Panc1 (cell line): Measurements from ENCODE around the gene DUSP1.

Source experiments
- CTCF ChIP-seq: fragments of 450-650 bp; IDR thresholded peaks from 2 replicates; pipeline ENCODE4 v1.5.1; 2017; ENCODE audit warnings: mild to moderate bottlenecking
- POLR2AphosphoS5 ChIP-seq: IDR thresholded peaks from 2 replicates; pipeline ENCODE4 v1.6.1; 2012; ENCODE audit warnings: mild to moderate bottlenecking, low read depth, low read length, moderate library complexity
- TCF7L2 ChIP-seq: IDR thresholded peaks from 2 replicates; pipeline ENCODE4 v1.6.1; 2011; ENCODE audit warnings: mild to moderate bottlenecking, low read depth, low read length, inconsistent platforms

GRCh38 chr5:172743112-172743959, 27.7 kb downstream of the DUSP1 start:
- no peak for TF ChIP-seq CTCF
- no peak for TF ChIP-seq POLR2AphosphoS5
- TF ChIP-seq TCF7L2: no peak
